Omental fat pad (tissue), 4 donors: ENCODE measurements around the gene RNASE8. TPM values are rescaled to one million over a fixed set of nuclear protein-coding genes. Genes with fewer than 3 reads are reported as not detected.

Experiments
- ATAC-seq: fragments of 150-250 bp; one replicate; pipeline ENCODE4 v1.9.1; 2016; ENCODE audit warnings: mild to moderate bottlenecking, moderate library complexity; ENCODE audit not compliant: low FRiP score
- DNase-seq: peaks from one replicate; pipeline ENCODE4 v3.0.0-alpha.2; 2019; ENCODE audit warnings: low spot score
- total RNA-seq, 4 donors: library from RNA; depleted of rRNA; stranded (reverse); fragments of >200 nt; gene quantifications; one replicate each; pipeline ENCODE4 v1.1.0, GENCODE V29; 2016
- TF ChIP-seq, protein P1 (sequence below), 3 donors: fragments of 450-650 bp; IDR thresholded peaks; one replicate each; pipeline ENCODE4 v1.5.1; 2016 to 2017; ENCODE audit warnings: antibody characterized with exemption in 3 of 3, mild to moderate bottlenecking in 3 of 3, moderate library complexity in 2 of 3

RNASE8 gene
- total RNA-seq, 4 donors from 2014 or later: not detected

- ATAC-seq: no peak
- no peak for DNase-seq
- TF ChIP-seq, protein P1, sequence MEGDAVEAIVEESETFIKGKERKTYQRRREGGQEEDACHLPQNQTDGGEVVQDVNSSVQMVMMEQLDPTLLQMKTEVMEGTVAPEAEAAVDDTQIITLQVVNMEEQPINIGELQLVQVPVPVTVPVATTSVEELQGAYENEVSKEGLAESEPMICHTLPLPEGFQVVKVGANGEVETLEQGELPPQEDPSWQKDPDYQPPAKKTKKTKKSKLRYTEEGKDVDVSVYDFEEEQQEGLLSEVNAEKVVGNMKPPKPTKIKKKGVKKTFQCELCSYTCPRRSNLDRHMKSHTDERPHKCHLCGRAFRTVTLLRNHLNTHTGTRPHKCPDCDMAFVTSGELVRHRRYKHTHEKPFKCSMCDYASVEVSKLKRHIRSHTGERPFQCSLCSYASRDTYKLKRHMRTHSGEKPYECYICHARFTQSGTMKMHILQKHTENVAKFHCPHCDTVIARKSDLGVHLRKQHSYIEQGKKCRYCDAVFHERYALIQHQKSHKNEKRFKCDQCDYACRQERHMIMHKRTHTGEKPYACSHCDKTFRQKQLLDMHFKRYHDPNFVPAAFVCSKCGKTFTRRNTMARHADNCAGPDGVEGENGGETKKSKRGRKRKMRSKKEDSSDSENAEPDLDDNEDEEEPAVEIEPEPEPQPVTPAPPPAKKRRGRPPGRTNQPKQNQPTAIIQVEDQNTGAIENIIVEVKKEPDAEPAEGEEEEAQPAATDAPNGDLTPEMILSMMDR (IDR thresholded peaks at IDR 0.05): no peak
Observed at GRCh38 chr14:21059842-21060613, 2.4 kb downstream of the RNASE8 start.

DNA sequence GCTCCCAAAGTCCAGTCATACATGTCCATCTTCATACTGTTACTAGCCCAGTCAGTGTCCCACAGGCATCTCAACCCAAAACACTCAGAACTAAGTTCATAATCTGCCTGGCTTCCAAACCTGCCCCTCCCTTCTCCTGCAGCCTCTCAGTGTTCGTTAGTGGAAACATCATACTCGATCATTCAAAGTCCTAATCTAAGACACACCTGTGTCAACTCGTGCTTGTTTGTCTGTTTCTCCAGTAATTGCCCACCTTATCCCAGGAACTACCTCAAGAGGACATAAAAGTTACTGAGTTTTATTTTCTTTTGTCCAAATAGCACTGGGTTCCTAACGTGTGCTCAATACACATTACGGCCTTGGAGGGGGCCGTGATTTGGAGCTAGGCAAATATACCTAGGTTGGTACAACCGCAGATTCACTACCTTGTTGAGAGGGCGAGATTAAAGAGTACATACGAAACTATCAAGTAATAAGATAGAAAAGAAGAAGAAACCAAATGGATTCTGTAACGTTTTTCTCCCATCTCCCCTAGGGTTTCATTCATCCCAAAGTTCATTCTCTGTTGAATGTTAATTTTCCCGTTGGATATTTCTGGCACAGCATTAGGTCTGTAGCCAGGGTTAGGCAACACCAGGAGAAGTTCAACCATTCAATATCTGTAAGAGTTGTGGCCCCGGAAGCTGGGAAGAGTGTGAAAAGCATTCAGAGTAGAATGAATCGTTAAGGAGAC, 3.2 kb downstream of the RNASE8 start:
- no peak for ATAC-seq
- DNase-seq: no peak
- TF ChIP-seq, protein P1 (IDR thresholded peaks at IDR 0.05): no peak

DNA sequence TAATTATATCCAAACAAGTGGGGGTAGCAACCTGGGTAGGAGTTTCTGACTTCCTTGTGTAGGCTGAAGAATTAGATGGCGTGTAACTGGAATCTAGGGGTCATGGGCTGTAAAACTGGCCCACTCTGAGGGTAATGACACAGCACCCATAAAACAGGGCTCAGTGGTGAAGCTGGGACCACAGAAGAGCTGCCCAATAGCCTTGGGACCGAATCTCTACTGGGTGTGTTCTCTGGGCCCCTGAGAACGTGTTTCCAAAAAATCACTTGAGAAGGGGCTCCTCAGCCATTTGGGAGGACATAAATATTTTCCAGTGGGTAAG, 3.7 kb downstream of the RNASE8 start:
- TF ChIP-seq, protein P1 (IDR thresholded peaks at IDR 0.05): no peak
- DNase-seq (no peak), ATAC-seq (no peak)

DNA sequence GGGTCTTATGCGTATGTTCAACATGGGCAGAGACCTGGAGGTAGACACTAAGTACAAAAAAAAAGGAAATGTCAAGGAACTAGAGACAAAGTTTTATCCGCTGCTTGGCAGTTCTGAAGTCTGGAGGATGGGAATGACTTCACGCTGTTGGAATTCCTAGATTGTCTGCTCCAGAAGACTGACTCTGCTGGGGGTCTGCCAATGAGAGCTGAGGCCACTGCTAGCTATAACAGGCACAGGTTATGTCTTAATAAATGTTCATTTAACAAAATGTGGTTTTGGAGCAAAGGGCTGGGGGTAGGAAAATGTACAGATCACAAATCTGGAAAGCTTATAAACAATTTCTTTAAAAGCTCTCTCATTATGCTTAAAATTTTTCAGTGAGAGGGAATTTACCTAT, 5.9 kb downstream of the RNASE8 start:
- TF ChIP-seq, protein P1 (IDR thresholded peaks at IDR 0.05): no peak
- peak; percentile 78 for ATAC-seq
- DNase-seq: no peak

GRCh38 chr14:21066882-21067502, 9.4 kb downstream of the RNASE8 start:
- ATAC-seq (no peak), DNase-seq (no peak)
- TF ChIP-seq, protein P1 (IDR thresholded peaks at IDR 0.05): no peak

DNA sequence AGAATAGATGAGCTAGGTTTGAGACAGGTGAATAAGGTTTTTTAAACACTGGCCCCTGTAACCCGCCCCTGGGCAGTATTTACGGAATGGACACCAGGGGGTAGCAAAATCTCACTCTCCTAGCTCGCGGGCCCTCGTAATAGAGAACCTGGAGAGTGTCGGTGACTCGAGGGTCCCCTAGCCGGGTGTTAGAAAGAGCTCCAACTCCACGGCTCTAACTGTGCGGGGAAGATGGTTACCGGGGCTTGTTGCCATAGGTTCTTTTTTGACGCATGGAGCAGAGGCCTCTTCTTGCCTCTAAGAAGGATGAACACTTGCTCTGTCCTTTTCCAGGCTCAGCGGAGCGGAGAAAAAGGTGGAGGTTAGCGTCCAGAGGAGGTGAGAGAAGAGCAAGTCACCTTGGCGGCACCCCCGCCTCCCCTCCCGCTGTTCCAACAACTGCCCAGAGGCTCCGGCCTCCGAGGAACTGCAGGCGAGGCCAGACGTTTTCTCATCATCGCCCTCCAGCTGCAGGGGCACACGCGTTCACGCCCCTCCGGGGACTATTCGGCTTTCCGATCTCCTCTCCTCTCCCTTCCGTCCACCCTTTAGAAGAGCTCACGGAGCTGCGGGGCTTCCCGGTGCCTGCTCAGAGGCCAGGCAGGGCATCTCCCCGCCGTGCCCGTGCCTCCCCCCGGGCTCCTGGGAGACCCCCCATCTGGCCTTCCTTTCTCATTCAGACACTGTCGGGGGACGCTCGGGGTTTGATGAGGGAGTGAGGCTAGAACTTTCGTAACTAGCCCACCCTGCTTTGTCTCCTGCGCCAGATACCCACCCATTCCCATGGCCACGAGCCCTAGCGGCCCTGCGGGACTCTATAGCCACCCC, 11.1 kb downstream of the RNASE8 start:
- ATAC-seq (peak; percentile 21), DNase-seq (no peak)
- TF ChIP-seq, protein P1 (IDR thresholded peaks at IDR 0.05): peak in 1 of 3 donors; percentile 44
